Mesenteric fat pad (tissue), 1 donor: ENCODE data around the gene PCGF1. TPM values are rescaled to one million over a fixed set of nuclear protein-coding genes. Genes with fewer than 3 reads are reported as not detected.
"Not testable (repeated sequence)": the region's sequence is repeated elsewhere in the genome, so short reads cannot be mapped to it uniquely, and the experiment has no call there.

Source experiments
- DNase-seq: peaks from one replicate; pipeline ENCODE4 v3.0.0-alpha.2; 2020; ENCODE audit warnings: low spot score
- total RNA-seq: library from RNA; stranded (reverse); fragmentation: NEBNext Ultra II Directional; extraction: Animal tissue kit (Norgen Biotek cat#: 25700); gene quantifications from one replicate; pipeline ENCODE4 v1.2.1, GENCODE V29; 2021
- donor health status: DM: yes; HTN: yes; CAD: no.

PCGF1 gene
- total RNA-seq, 1 donor from 2014 or later: 22.1 TPM

DNA sequence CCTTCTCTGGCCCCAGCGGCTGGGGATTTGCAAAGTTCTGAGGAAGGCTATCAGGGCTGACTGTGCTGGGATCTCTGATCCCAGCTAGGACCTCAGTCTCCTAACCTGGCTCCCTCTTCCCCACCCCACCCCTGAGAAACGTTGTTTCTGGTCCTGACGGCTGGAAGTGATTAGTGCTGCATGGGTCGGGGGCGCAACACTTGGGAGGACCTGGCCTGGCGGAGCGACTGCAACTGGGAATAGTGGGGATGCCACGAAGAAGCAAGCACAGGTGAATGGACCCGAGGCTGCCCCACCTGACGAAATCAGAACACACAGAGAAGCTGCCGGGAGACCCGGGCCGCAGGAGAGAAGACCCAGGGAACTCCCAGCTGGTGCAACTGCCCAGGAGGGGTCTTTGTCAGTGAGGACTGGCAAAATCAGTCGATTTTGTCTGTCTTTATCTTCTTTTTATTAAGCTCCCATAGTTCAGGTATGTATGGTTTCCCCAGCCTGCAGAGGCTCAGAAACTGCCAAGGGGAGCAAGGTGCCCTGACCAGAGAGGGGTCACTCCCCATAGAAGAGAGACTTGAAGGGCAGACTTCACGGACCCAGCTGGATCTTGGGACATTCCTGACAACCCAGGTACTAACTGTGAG, 7.4 kb downstream of the PCGF1 start:
- no peak for DNase-seq

- no peak for DNase-seq
These were observed 8.1 kb downstream of the PCGF1 start, which contains the start of gene LBX2 for GRCh38 chr2:74499267-74499939. Gene LBX2 (minus strand): TSS chr2:74499603. CDS start chr2:74499537, 66 bp downstream.

DNA sequence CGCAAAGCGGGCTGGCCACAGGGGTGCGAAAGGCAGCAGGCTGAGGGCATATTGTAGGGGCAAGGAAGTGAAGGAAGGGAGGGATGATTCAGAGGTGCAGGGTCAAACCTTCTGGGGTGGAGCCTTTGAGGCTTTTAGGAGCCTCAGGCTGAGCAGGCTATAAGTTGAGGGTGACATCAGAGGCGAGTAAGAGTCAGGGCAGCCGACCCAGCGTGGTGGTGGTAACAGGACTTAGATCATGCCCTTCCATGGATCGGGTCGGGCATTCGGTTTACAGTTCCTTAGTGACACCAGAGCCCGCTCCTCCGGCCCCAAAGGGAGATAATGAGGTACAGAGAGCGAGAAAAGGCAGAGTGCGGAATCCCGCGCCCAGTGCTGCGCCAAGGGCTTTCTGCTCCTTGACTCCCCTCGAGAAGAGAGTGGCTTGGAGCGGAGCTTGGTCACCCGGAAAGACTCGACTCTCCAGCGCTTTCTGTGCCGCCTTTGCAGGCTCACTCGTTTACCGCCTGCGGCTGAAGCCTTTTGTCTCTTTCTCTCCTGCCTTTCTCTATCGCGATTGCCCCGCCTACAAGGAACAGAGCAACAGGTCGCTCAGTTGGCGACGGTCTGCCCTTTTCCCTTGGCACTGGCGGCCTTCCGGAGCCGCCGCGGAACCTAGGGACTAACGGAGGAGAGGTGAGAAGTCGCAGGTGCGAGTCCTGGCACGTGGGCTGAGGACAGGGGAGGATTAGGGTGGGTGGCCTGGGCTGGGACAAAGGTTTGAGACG, 8.8 kb downstream of the PCGF1 start:
- no peak for DNase-seq

DNA sequence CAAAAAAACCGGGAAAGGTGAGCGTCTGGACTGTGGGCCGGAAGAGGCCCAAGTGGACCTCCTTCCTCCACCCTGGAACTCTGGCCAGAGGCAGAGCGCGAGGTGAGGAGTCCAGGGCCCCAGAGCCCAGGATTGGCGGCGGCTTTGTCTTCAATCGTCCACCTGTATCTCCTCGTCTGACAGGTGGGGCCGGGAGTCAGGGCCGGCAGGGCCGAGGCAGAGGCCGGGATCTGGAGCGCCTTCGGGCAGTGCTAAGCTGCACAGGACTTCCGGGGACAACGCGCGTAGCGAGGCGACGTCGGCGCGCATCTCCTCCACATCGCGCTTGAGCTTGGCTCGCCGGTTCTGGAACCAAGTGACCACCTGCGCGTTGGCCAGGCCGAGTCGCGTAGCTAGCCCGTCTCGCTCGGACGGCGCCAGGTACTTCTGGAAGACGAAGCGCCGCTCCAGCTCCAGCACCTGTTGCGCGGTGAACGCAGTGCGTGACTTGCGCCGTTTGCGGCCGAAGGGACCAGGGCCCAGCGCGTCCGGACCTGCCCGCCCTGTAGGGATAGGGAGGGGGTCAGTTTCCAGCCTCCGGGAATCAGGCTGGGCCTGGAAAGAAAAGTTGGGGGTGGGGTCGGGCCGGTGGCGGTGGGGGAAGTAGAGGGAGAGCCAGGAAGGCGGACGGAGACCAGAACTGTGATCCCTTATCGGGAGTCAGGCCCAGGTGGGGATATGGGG, 9.6 kb downstream of the PCGF1 start:
- no peak for DNase-seq

- no peak for DNase-seq
These were observed 10.3 kb downstream of the PCGF1 start for GRCh38 chr2:74496997-74497776.

GRCh38 chr2:74495440-74495839, 12.1 kb downstream of the PCGF1 start:
- DNase-seq: no peak

GRCh38 chr2:74493546-74493945, 13.9 kb downstream of the PCGF1 start:
- no peak for DNase-seq

- DNase-seq: no peak
These were observed 15.6 kb downstream of the PCGF1 start for GRCh38 chr2:74491648-74492544.

DNA sequence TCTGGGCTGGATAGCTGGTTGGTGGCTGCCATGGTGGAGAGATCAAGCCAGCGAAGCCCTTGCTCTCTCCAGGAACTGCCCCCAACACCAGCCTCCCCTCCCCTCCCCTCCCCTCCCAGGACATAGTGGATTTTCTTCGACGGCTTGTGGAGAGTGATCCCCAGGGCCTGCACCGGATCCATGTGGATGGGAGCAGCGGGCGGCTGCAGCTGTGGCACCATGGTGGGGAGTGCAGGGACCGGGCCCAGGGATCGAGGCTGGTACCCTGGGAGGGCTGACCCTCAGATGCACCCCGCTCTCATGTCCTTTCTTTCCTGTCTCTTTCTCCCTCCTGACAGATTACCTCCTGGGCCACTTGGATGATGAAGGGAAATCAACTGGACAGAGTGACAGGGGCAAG, 17.6 kb downstream of the PCGF1 start:
- no peak for DNase-seq

DNA sequence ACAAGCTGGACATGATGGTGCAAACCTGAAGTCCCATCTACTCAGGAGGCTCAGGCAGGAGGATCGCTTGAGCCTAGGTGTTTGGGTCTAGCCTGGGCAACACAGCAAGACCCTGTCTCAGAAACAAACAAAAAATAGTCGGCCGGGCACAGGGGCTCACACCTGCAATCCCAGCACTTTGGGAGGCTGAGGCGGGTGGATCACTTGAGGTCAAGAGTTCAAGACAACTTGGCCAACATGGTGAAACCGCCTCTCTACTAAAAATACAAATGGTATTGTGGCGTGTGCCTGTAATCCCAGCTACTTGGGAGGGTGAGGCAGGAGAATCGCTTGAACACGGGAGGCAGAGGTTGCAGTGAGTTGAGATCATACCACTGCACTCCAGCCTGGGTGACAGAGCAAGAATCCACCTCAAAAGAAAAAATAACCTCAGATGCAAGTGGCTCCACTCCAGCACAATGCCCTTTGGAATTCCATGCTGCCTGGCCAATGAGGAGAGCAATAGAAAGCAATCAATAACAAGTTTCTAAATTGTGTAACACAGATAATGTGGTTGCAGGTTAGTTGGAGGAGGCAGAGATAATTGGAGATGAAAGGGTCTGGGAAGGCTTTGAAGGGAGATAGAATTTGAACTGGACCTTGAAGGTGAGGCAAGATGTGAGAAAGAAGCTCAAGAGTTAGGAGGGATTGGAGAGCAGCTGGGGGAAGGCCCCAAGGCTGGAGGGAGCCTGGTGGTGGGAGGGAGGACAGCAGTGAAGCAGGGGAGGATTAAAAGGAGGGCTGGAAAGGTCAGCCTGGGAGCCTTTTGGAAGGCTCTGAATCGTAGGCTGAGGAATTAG, 18.6 kb downstream of the PCGF1 start:
- DNase-seq: no peak

DNA sequence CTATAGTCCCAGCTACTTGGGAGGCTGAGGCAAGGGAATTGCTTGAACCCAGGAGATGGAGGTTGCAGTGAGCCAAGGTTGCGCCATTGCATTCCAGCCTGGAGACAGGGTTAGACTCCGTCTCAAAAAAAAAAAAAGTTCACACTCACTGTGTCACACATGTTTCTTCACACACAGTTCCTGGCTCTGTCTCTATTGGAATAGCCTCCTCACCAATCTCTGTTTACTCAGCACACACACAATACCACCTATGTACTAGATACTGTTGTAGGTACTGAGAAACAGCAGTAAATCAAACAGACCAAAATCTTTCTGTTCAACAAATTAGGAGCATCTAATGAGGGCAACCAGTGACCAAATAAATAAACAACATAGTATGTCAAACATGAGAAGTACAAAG, 21.4 kb downstream of the PCGF1 start:
- no peak for DNase-seq

DNA sequence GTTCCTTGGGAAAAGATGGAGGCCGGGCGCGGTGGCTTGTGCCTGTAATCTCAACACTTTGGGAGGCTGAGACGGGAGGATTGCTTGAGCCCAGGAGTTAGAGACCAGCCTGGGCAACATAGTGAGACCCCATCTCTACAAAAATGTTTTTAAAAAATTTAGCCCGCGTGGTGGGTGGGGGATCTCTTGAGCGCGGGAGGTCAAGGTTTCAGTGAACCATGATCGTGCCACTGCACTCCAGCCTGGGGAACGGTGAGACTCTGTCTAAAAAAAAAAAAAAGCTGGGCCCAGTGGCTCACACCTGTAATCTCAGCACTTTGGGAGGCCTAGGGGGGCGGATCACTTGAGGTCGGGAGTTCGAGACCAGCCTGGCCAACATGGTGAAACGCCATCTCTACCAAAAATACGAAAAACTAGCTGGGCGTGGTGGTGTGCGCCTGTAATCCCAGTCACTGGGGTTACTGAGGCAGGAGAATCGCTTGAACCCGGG, 23.8 kb downstream of the PCGF1 start:
- not testable (repeated sequence) for DNase-seq

GRCh38 chr2:74482801-74483674, 24.5 kb downstream of the PCGF1 start, which contains the start of the genes CCDC142 and TTC31:
Gene CCDC142 (minus strand): TSS chr2:74482998. CDS start chr2:74482837, 161 bp downstream.
Gene TTC31 (plus strand): TSS chr2:74483081. CDS start chr2:74483096, 15 bp downstream.
- peak; percentile 96 for DNase-seq

- DNase-seq: no peak
These were observed 25.3 kb downstream of the PCGF1 start for GRCh38 chr2:74481961-74482800.

- no peak for DNase-seq
These were observed 26.1 kb downstream of the PCGF1 start for GRCh38 chr2:74481431-74481830.

GRCh38 chr2:74474899-74475298, 32.6 kb downstream of the PCGF1 start:
- DNase-seq: no peak
